Thoracic aorta (tissue), 2 donors: ENCODE measurements around the gene VIL1. TPM values are rescaled to one million over a fixed set of nuclear protein-coding genes. Genes with fewer than 3 reads are reported as not detected.

Source experiments
- ATAC-seq: fragments of 150-250 bp; one replicate; pipeline ENCODE4 v1.8.0; 2017; ENCODE audit warnings: low read depth; ENCODE audit not compliant: insufficient number of reproducible peaks, low FRiP score
- DNase-seq: peaks from one replicate; pipeline ENCODE4 v3.0.0-alpha.2; 2020; ENCODE audit warnings: low spot score
- H3K27ac ChIP-seq, 2 donors: fragments of 200-600 bp; sonication (generic); 1 replicate in 1 of 2; 2 replicates in 1 of 2; pipeline ENCODE4 v1.5.1; 2016; ENCODE audit warnings: mild to moderate bottlenecking in 2 of 2, moderate library complexity in 2 of 2
- H3K27me3 ChIP-seq: fragments of 200-600 bp; sonication (generic); replicated peaks from 2 replicates; pipeline ENCODE4 v1.6.0; 2016; ENCODE audit warnings: mild to moderate bottlenecking; ENCODE audit not compliant: insufficient read depth
- H3K36me3 ChIP-seq: fragments of 200-600 bp; sonication (generic); one replicate; pipeline ENCODE4 v1.5.1; 2016
- H3K4me1 ChIP-seq, 2 donors: fragments of 200-600 bp; sonication (generic); 1 replicate in 1 of 2; 2 replicates in 1 of 2; pipeline versions ENCODE4 v1.5.1 to v1.6.0; 2016; ENCODE audit warnings: low read depth in 2 of 2, mild to moderate bottlenecking in 1 of 2; ENCODE audit not compliant: control insufficient read depth in 1 of 2
- H3K4me3 ChIP-seq: fragments of 200-600 bp; sonication (generic); 2 replicates; pipeline ENCODE4 v1.5.1; 2016; ENCODE audit warnings: mild to moderate bottlenecking
- H3K9me3 ChIP-seq: fragments of 200-600 bp; sonication (generic); 2 replicates; pipeline ENCODE4 v1.5.1; 2016
- total RNA-seq, 2 donors: library from RNA; depleted of rRNA; stranded (reverse); fragments of >200 nt; gene quantifications; one replicate each; pipeline versions ENCODE4 v1.1.0 to v1.2.3, GENCODE V29; 2016
- TF ChIP-seq, protein P1 (sequence below): fragments of 200-600 bp; sonication (generic); IDR thresholded peaks from one replicate; pipeline ENCODE4 v1.5.1; 2019; ENCODE audit warnings: antibody characterized with exemption

Gene VIL1
- total RNA-seq, 2 donors from 2014 or later: 3.6 TPM; not detected in 1

DNA sequence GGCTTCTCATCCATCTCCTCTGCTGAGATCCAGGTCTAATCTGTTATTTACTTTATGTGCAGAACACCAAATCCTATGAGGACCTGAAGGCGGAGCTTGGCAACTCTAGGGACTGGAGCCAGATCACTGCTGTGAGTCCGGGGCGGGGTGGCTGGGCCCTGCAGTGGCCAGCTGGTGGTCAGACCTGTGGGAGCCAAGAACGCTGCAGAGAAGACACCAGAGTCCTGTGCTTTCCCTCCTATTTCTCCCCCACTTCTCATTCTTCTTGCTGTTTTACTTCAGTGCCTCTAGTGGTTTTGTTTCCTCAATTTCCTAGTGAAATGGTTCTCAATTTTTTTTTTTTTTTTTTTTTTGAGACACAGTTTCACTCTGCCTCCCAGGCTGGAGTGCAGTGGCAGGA is 19.7 kb downstream of the VIL1 start:
- no peak overlapping the region for H3K27ac ChIP-seq
- H3K4me1 ChIP-seq: no peaks in the 10 kb centered on the region
- DNase-seq (no peak), ATAC-seq (no peak)
- H3K4me3 ChIP-seq: no peak overlapping the region
- TF ChIP-seq, protein P1, sequence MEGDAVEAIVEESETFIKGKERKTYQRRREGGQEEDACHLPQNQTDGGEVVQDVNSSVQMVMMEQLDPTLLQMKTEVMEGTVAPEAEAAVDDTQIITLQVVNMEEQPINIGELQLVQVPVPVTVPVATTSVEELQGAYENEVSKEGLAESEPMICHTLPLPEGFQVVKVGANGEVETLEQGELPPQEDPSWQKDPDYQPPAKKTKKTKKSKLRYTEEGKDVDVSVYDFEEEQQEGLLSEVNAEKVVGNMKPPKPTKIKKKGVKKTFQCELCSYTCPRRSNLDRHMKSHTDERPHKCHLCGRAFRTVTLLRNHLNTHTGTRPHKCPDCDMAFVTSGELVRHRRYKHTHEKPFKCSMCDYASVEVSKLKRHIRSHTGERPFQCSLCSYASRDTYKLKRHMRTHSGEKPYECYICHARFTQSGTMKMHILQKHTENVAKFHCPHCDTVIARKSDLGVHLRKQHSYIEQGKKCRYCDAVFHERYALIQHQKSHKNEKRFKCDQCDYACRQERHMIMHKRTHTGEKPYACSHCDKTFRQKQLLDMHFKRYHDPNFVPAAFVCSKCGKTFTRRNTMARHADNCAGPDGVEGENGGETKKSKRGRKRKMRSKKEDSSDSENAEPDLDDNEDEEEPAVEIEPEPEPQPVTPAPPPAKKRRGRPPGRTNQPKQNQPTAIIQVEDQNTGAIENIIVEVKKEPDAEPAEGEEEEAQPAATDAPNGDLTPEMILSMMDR: no peak
- no peaks in the 10 kb centered on the region for H3K27me3 ChIP-seq
- no peaks in the 10 kb centered on the region for H3K36me3 ChIP-seq
- H3K9me3 ChIP-seq: no peaks in the 10 kb centered on the region

DNA sequence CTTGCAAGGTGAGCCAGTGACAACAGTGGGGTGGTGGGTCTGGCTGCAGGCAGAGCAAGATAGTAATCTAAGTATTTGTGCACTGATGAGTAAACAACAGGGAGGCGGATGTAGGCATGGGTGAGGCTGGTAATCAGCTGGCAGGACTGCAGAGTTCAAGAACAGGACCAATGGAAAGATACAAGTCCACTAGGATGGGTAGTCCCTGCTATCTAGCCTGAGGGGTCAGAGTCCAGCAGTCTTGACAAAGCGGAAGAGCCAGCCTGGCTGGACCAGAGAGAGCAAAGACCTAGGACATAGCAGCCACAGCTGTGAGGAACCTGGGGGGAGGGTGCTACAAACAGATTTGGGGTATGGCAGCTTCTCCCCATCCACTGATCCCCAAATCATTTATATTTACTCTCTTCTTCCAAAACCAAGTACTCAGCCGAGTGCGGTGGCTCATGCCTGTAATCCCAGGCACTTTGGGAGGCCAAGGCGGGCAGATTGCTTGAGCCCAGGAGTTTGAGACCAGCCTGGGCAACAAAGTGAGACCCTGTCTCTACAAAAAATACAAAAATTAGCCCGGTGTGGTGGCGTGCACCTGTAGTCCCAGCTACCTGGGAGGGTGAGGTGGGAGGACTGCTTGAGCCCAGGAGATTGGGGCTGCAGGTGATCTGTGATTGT is 25.9 kb downstream of the VIL1 start:
- H3K27me3 ChIP-seq: no peaks in the 10 kb centered on the region
- H3K27ac ChIP-seq: no peak overlapping the region
- H3K9me3 ChIP-seq: no peaks in the 10 kb centered on the region
- peaks cover 12% of the 10 kb centered on the region for H3K36me3 ChIP-seq
- H3K4me1 ChIP-seq: no peaks in the 10 kb centered on the region
- no peak for ATAC-seq
- no peak for DNase-seq
- H3K4me3 ChIP-seq: no peak overlapping the region
- TF ChIP-seq, protein P1: no peak

DNA sequence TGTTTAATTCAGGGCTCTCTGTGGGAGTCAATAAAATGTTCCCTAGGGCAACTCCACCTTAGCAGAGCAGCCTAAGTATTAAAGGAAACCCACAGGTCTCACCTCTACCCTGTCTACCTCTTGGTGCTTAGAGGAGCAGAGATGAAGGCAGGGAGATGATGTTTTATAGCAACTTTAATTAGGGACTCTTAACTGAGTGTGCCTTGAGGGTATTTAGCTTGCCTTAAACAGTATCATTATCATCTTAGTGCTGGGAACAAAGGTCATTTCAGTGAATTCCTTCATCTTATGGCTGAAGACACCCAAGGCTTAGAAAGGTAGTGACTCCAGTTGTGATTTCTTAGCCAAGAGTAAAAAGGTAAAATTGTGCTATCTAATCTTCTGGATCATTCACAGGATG is 26.7 kb downstream of the VIL1 start:
- no peaks in the 10 kb centered on the region for H3K4me1 ChIP-seq
- H3K27me3 ChIP-seq: no peaks in the 10 kb centered on the region
- no peaks in the 10 kb centered on the region for H3K9me3 ChIP-seq
- ATAC-seq: no peak
- no peak overlapping the region for H3K4me3 ChIP-seq
- TF ChIP-seq, protein P1: no peak
- DNase-seq: no peak
- H3K36me3 ChIP-seq: peaks cover 12% of the 10 kb centered on the region
- no peak overlapping the region for H3K27ac ChIP-seq

DNA sequence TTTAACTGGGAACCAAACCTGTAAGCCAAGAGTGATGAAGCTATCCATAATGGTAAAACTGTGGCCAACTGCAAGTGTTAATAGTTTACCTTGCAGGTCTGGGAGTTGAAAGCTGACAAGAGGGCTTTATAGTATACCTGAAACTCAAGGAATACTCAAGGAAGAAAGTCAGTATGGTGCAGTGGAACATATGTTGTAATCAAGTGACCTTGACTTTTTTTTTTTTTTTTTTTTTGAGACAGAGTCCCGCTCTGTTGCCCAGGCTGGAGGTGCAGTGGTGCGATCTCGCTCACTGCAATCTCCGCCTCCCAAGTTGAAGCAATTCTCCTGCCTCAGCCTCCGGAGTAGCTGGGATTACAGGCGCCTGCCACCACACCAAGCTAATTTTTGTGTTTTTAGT is 27.6 kb downstream of the VIL1 start:
- no peak for DNase-seq
- TF ChIP-seq, protein P1: no peak
- peaks cover 12% of the 10 kb centered on the region for H3K36me3 ChIP-seq
- no peaks in the 10 kb centered on the region for H3K4me1 ChIP-seq
- no peaks in the 10 kb centered on the region for H3K9me3 ChIP-seq
- H3K27ac ChIP-seq: no peak overlapping the region
- ATAC-seq: no peak
- H3K27me3 ChIP-seq: no peaks in the 10 kb centered on the region
- no peak overlapping the region for H3K4me3 ChIP-seq

DNA sequence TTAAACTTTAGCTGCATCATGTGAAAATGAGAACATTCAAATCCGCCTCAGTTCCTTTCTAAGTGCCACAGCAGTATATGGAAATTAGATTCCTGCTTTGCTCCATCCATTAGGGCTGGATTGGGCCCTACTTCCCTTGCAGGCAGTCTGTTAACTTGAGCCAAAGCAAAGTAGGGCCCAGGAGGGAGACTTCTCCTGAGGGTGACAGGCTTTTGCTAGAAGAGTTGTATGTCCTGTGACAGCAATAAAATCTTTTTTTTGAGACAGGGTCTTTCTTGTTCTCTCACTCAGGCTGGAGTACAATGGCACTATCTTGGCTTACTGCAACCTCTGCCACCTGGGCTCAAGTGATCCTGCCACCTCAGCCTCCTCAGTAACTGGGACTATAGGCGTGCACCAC is 28.1 kb downstream of the VIL1 start:
- peaks cover 12% of the 10 kb centered on the region for H3K36me3 ChIP-seq
- no peak overlapping the region for H3K27ac ChIP-seq
- no peaks in the 10 kb centered on the region for H3K4me1 ChIP-seq
- no peak overlapping the region for H3K4me3 ChIP-seq
- TF ChIP-seq, protein P1: no peak
- ATAC-seq (no peak), DNase-seq (no peak)
- no peaks in the 10 kb centered on the region for H3K27me3 ChIP-seq
- H3K9me3 ChIP-seq: no peaks in the 10 kb centered on the region
